Ishikawa (cell line): ENCODE results near the gene SPOCK1.

Experiments
- EP300 ChIP-seq: IDR thresholded peaks from 2 replicates; pipeline ENCODE4 v1.6.1; 2012; ENCODE audit warnings: borderline replicate concordance
- MAX ChIP-seq: IDR thresholded peaks from 2 replicates; pipeline ENCODE4 v1.6.1; 2012
- NFIC ChIP-seq: IDR thresholded peaks from 2 replicates; pipeline ENCODE4 v1.6.1; 2012
- TEAD4 ChIP-seq: IDR thresholded peaks from 2 replicates; pipeline ENCODE4 v1.6.1; 2012

GRCh38 chr5:137465930-137466329, 33.2 kb downstream of the SPOCK1 start:
- TF ChIP-seq EP300 (no peak), TEAD4 (no peak), NFIC (no peak), MAX (no peak)
